HG02571 (cell line): ENCODE data around the gene CALHM5.

Source experiments
- ATAC-seq: cut with Tn5 transposase; IDR thresholded peaks from one replicate; pipeline ENCODE4 v1.9.1; 2021; ENCODE audit warnings: mild to moderate bottlenecking, moderate library complexity; ENCODE audit not compliant: unreplicated experiment

CALHM5 gene

GRCh38 chr6:116507324-116507723 is 4.1 kb upstream of the CALHM5 start:
- ATAC-seq, result no peak

DNA sequence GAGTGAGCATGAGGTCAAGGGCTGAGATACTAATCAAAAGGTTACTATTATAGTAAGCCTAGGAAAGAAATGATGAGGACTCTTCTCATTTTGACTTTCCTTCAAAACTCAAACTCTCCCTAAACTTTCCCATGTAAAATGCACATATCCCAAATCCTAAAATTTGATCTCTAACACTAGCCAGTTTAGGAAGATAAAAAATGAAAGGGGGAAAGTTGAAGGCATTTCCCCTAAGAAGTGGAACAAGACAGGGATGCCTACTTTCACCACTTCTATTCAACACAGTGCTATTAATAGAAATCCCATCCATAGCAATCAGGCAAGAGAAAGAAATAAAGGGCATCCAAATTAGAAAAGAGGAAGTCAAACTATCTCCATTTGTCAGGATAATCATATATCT is 2.9 kb upstream of the CALHM5 start:
- no peak for ATAC-seq

- ATAC-seq, result no peak
Measured at GRCh38 chr6:116512111-116512559, 696 bp downstream of the CALHM5 start.

GRCh38 chr6:116512734-116513133 is 1.3 kb downstream of the CALHM5 start:
- ATAC-seq, result no peak

DNA sequence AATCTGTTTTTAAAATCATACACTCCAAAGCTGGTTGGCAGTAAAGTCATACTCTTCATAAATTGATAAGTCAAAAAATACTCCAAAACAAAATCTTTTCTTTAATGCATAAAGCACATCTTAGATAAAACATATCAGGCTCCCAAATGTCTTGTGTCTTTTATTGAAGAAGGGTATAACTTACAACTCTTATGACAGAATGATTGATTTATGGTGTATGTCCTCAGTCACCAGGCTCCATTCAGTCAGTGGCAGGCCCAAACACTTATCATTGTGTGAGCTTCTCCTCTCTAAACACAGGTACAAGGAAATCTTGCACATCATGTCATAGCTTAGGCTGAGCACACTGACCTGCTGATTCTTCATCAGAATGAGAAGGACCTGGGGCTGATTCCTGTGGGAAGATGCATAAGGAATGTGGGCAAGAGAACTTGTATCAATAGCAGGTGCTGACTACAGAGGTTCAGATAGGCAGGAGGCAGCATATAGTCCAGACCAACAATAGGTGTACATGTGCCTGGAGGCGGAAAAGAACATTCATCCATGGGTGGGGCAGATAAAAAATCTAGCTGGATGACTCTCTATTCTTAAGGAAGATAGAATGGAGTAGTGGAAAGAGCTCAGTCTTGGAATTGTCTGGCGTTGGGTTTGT is 1.9 kb downstream of the CALHM5 start:
- ATAC-seq, result no peak

- ATAC-seq, result no peak
Measured at GRCh38 chr6:116514111-116514510, 2.7 kb downstream of the CALHM5 start.

DNA sequence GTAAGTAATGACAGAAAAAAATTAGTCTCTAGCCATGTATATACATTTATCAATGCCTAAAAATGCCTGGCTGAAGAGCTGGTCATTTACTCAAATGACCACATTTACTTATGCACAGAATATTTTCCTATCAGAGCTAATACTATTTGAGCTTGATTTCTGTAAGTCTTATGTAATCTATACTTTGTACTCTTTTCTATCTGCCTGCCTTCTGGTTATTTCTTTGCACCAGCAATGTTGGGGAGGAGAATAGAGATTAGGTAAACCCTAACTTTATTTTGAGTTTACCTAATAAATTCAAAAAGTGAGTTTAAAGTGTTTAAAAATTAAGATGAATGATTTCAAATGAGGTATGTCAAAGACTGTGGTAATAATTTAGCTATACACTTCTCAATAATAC is 3.7 kb downstream of the CALHM5 start:
- no peak for ATAC-seq

GRCh38 chr6:116518621-116519368 is 7.4 kb downstream of the CALHM5 start:
- ATAC-seq, result no peak

- ATAC-seq, result no peak
Measured at GRCh38 chr6:116522896-116523295, 11.5 kb downstream of the CALHM5 start.

DNA sequence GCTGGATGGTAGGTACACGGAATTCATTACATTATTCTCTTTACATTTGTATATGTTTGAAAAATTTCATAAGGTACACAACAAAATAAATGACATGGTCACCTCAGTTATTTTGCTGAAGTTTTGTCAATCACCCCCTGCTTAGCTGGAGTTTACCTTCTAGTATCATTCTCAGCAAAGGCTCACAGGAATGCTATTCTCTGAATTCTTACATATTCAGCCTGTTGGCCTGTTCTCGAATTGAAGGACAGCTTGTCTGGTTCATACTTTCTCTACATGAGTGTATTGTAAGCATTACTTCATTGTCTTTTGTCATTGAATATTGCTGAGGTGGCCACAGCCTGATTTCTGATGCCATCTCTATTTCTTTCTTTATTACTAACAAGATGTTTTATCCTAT is 12.8 kb downstream of the CALHM5 start:
- ATAC-seq, result no peak

DNA sequence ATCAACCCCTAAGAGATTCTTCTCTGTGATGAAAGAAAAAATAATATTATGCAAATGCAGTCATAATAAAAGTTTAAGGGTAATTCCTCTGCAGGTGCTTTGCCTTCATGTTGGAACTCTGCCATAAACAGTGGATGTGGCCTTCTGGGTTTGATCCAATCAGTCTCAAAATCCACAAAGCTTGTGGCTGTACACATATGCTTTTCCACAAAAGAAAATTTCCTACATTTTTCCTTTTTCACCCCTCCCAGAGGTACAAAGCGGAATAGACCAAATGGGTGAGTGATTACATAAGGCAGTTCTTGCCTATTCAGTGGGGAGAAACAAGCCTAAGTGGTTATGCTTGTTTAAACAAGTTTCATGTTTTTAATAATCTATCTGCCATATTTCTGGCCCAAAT is 16.7 kb downstream of the CALHM5 start:
- ATAC-seq, result no peak

GRCh38 chr6:116528780-116529179 is 17.3 kb downstream of the CALHM5 start:
- ATAC-seq, result no peak

GRCh38 chr6:116529466-116530290 is 18.2 kb downstream of the CALHM5 start:
- no peak for ATAC-seq

- no peak for ATAC-seq
Measured at GRCh38 chr6:116530436-116530835, 19.0 kb downstream of the CALHM5 start.

DNA sequence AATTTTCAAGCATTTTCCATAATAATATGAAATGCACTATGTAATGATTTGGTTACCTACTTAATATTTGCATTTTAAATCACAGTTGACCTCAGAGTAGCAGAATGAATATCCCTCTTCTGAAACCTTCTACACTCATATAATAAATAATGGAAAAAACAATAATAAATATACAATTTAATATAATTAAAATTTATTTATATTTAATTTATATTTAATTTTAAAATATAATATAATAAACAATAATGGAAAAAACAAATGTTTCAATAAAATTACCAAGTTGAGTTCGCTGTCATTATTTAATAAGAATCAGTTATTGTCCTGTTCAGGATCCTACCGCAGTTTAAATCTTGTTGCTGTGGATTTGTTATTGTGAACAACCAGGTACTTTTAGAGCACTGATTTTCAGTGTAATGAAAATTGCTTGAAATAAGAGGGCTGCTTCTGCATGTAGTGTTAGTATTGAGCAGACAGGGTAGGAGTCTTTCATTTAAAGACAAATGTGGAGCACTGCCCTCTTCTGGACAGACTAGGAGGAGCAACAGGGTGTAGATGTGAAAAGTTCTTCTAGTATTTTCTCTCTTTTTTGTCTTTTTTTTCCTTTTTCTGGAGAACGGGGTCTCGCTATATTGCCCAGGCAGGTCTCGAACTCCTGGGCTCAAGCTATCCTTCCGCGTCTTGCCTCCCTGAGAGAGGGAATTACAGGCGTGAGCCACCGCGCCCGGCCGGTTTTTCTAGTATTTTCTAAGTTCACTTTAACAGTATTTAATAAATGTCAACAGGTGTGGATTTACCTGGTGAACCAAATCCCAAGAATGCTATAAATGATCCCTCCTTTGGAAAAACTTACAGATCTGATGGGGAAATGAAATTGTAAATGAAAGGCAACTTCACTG is 20.5 kb downstream of the CALHM5 start:
- peak; percentile 69 for ATAC-seq

DNA sequence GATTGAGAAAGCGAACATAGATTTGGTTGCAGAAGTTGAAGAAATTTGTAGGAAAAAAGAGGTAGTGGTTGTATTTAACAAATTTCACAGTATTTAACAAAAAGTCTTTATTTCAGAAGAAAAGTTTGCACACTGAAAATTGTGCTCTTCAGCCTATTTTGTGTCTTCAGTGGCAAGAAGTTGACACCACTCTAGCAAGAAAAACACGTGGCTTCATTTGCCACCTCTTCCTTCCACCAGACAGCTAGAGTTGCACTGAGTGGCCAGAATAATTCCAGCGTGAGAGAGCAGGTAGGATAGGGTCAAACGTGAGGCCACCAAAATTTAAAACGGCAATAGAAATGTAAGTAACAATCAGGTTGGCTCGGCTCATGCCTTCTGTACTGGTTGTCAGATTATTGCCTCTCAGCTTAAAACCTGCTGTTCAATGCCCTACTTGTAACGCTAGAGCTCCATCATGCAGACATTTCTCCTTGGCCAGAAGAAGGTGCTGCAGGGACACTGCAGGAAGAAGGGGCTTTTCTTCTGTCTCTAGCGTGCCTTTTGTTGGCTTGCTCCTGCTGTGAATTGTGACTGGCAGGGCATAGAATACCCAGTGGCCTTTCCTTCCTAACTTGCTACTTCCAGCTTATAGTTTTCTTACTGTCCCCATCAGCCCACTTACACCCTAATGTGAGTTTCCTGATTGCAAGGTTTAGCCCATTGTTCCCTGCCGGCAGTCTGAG is 22.0 kb downstream of the CALHM5 start:
- no peak for ATAC-seq

- no peak for ATAC-seq
Measured at GRCh38 chr6:116535109-116535508, 23.7 kb downstream of the CALHM5 start.

GRCh38 chr6:116536216-116536621 is 24.8 kb downstream of the CALHM5 start:
- no peak for ATAC-seq

DNA sequence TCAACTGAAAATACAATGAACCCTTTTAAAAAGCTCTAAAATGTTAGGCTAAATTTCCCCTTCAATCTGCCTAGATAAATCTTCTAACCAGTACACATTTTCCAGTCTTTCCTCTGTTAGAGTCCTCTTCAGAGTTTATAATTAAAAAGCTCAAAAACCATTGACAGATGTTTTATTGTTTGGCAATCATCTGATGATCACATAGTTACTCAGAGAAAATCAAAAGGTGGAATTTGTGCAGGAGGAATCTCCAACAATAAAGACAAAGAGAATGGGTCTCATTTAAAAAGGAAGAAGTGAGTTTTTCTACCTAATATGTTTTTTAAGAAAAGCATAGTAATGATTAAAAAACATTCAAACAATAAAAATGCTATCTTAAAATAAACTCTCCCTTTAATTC is 31.0 kb downstream of the CALHM5 start:
- ATAC-seq, result no peak

DNA sequence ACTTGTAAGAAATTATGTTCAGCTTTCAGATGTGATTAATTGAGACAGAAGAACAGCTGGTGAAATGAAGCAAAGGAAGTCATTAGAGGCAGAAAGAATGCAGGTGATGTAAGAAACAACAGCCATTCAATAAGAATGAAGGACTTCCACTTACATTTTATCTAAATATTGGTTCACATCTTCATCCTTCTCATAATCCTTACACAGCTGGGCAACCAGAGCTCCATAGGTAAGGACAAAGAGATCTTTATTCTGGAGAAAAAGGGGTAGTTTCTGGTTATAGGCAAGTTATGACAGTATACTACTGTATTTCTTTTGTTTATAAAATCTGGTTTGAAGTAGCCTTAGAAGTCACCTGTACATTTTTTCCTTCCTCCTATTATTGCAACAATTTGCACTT is 31.7 kb downstream of the CALHM5 start:
- ATAC-seq, result no peak
